Stomach (tissue), 4 donors: Measurements from ENCODE around the gene EYA2.

Source experiments
- CTCF ChIP-seq, 7 experiments: fragments of 450-650 bp in 4 of 7; fragments of 200-600 bp in 3 of 7; sonication (generic) in 3 of 7; IDR thresholded peaks; one replicate each; pipeline ENCODE4 v1.5.1; 2016 to 2019; ENCODE audit warnings: antibody characterized with exemption in 7 of 7, control low read depth in 2 of 7, mild to moderate bottlenecking in 1 of 7
- EP300 ChIP-seq: sonication (generic); formaldehyde crosslinking; IDR thresholded peaks from one replicate; pipeline ENCODE4 v1.6.1; 2017; ENCODE audit warnings: antibody characterized with exemption
- POLR2A ChIP-seq, 4 donors: fragments of 450-650 bp; IDR thresholded peaks; one replicate each; pipeline ENCODE4 v1.6.1; 2016; ENCODE audit warnings: antibody characterized with exemption in 4 of 4, control low read depth in 2 of 4, mild to moderate bottlenecking in 1 of 4, moderate library complexity in 1 of 4

GRCh38 chr20:46985250-46985649 lies 90.6 kb downstream of the EYA2 start:
- TF ChIP-seq CTCF (IDR thresholded peaks at IDR 0.05): no peak
- TF ChIP-seq EP300: no peak
- TF ChIP-seq POLR2A (IDR thresholded peaks at IDR 0.05): no peak
